ENCODE results near the gene SPIRE1.

GRCh38 chr18:12604445-12605007 is 53.4 kb downstream of the SPIRE1 start:
- TF ChIP-seq POLR2A (IDR thresholded peaks at IDR 0.05; ENCODE audit: low read length) (no peak), GATA1 (IDR thresholded peaks at IDR 0.05; ENCODE audit: low read depth, low read length) (no peak)

All from erythroblast (primary cell).